WTC11 (cell line): ENCODE data around the gene CSNK2B. TPM values are rescaled to one million over a fixed set of nuclear protein-coding genes. Genes with fewer than 3 reads are reported as not detected.

Source experiments
- ATAC-seq: fragments of 200-7000 bp; cut with Tn5 transposase; 2 replicates; pipeline ENCODE4 v1.10.0; 2021; ENCODE audit warnings: mild to moderate bottlenecking, moderate library complexity
- CTCF ChIA-PET: fragments of 300-600 bp; sonication (Branson Sonifier 250); formaldehyde crosslinking; loops from one replicate; lab custom pipeline; 2021; ENCODE audit warnings: antibody characterized with exemption; lab: Charles Lee
- POLR2A ChIA-PET: fragments of 350-600 bp; sonication (Branson Sonifier 250); formaldehyde crosslinking; loops from one replicate; lab custom pipeline; 2021; ENCODE audit warnings: antibody characterized with exemption; lab: Charles Lee
- DNase-seq: peaks from one replicate; pipeline ENCODE4 v3.0.0; 2021; ENCODE audit warnings: low spot score
- H3K27ac Mint-ChIP-seq: 2 replicates; pipeline ENCODE4 v1.8.0; 2021; ENCODE audit warnings: mixed read lengths
- H3K27me3 Mint-ChIP-seq: 2 replicates; pipeline ENCODE4 v1.8.0; 2021; ENCODE audit warnings: low read depth, mild to moderate bottlenecking, moderate library complexity, mixed read lengths
- H3K36me3 Mint-ChIP-seq: 2 replicates; pipeline ENCODE4 v1.8.0; 2021; ENCODE audit warnings: mixed read lengths
- H3K4me1 Mint-ChIP-seq: 2 replicates; pipeline ENCODE4 v1.8.0; 2022; ENCODE audit warnings: mixed read lengths
- H3K4me3 Mint-ChIP-seq: 2 replicates; pipeline ENCODE4 v1.8.0; 2021; ENCODE audit warnings: mild to moderate bottlenecking, moderate library complexity, mixed read lengths
- H3K9me3 Mint-ChIP-seq: 2 replicates; pipeline ENCODE4 v1.8.0; 2021; ENCODE audit warnings: mixed read lengths
- CBFB ChIP-seq: sonication (generic); formaldehyde crosslinking; IDR thresholded peaks from 2 replicates; pipeline ENCODE4 v1.8.1; 2022; ENCODE audit warnings: mild to moderate bottlenecking, low read depth, missing genetic modification reagents
- E2F1 ChIP-seq: sonication (generic); formaldehyde crosslinking; IDR thresholded peaks from 2 replicates; pipeline ENCODE4 v1.8.0; 2022; ENCODE audit warnings: mild to moderate bottlenecking, missing genetic modification reagents
- GRHL2 ChIP-seq: fragments of 250-450 bp; sonication (Bioruptor Pico); IDR thresholded peaks from 2 replicates; pipeline ENCODE4 v1.8.0; 2022; ENCODE audit warnings: mild to moderate bottlenecking, moderate library complexity; ENCODE audit not compliant: insufficient replicate concordance, severe bottlenecking
- MLX ChIP-seq: sonication (generic); formaldehyde crosslinking; IDR thresholded peaks from 2 replicates; pipeline ENCODE4 v1.8.1; 2023; ENCODE audit warnings: mild to moderate bottlenecking, missing genetic modification reagents, moderate library complexity
- PREB ChIP-seq: sonication (generic); formaldehyde crosslinking; IDR thresholded peaks from 2 replicates; pipeline ENCODE4 v1.8.1; 2022; ENCODE audit warnings: mild to moderate bottlenecking, missing genetic modification reagents, moderate library complexity, borderline replicate concordance
- SP1 ChIP-seq: sonication (generic); formaldehyde crosslinking; conservative IDR thresholded peaks from 2 replicates; pipeline ENCODE4 v1.8.1; 2022; ENCODE audit warnings: missing genetic modification reagents
- TCF7 ChIP-seq: sonication (generic); formaldehyde crosslinking; IDR thresholded peaks from 2 replicates; pipeline ENCODE4 v1.8.0; 2022; ENCODE audit warnings: mild to moderate bottlenecking, low read depth, missing genetic modification reagents, moderate library complexity
- TP53 ChIP-seq: sonication (generic); formaldehyde crosslinking; IDR thresholded peaks from 2 replicates; pipeline ENCODE4 v1.8.1; 2023; ENCODE audit warnings: mild to moderate bottlenecking, missing genetic modification reagents
- ZMAT4 ChIP-seq: fragments of 250-450 bp; sonication (Bioruptor Pico); IDR thresholded peaks from 2 replicates; pipeline ENCODE4 v1.9.0; 2021; ENCODE audit warnings: mild to moderate bottlenecking
- ZNF219 ChIP-seq: sonication (generic); formaldehyde crosslinking; IDR thresholded peaks from 2 replicates; pipeline ENCODE4 v1.8.0; 2023; ENCODE audit warnings: missing genetic modification reagents, mild to moderate bottlenecking, borderline replicate concordance
- ZNF416 ChIP-seq: fragments of 250-450 bp; sonication (Bioruptor Pico); IDR thresholded peaks from 2 replicates; pipeline ENCODE4 v1.9.0; 2021; ENCODE audit warnings: mild to moderate bottlenecking, inconsistent platforms
- total RNA-seq: library from RNA; stranded (reverse); gene quantifications from 3 replicates; pipeline ENCODE4 v1.2.3, GENCODE V29; 2021
- TF ChIP-seq, protein P1 (sequence below): sonication (generic); formaldehyde crosslinking; IDR thresholded peaks from 2 replicates; pipeline ENCODE4 v1.8.1; 2023; ENCODE audit warnings: mild to moderate bottlenecking, missing genetic modification reagents
- TF ChIP-seq, protein P2 (sequence below): fragments of 250-450 bp; sonication (Bioruptor Pico); IDR thresholded peaks from 2 replicates; pipeline ENCODE4 v1.9.0; 2021; ENCODE audit warnings: mild to moderate bottlenecking, borderline replicate concordance
- TF ChIP-seq, protein P3 (sequence below): sonication (generic); formaldehyde crosslinking; IDR thresholded peaks from 2 replicates; pipeline ENCODE4 v1.8.1; 2023; ENCODE audit warnings: mild to moderate bottlenecking, missing genetic modification reagents
- TF ChIP-seq, protein P4 (sequence below): fragments of 250-450 bp; sonication (Bioruptor Pico); IDR thresholded peaks from 2 replicates; pipeline ENCODE4 v1.9.0; 2021; ENCODE audit warnings: moderate library complexity, mild to moderate bottlenecking, inconsistent platforms, borderline replicate concordance
- TF ChIP-seq, protein P5 (sequence below): fragments of 250-450 bp; sonication (Bioruptor Pico); IDR thresholded peaks from 2 replicates; pipeline ENCODE4 v1.8.0; 2021; ENCODE audit warnings: mild to moderate bottlenecking
- TF ChIP-seq, protein P6 (sequence below): fragments of 200-600 bp; IDR thresholded peaks from 2 replicates; pipeline ENCODE4 v1.8.0; 2022; ENCODE audit warnings: antibody characterized with exemption
- TF ChIP-seq, protein P7 (sequence below): sonication (generic); formaldehyde crosslinking; IDR thresholded peaks from 2 replicates; pipeline ENCODE4 v1.8.1; 2023; ENCODE audit warnings: mild to moderate bottlenecking, missing genetic modification reagents, borderline replicate concordance

The CSNK2B gene
- total RNA-seq, 1 experiment from 2014 or later: 183 TPM

DNA sequence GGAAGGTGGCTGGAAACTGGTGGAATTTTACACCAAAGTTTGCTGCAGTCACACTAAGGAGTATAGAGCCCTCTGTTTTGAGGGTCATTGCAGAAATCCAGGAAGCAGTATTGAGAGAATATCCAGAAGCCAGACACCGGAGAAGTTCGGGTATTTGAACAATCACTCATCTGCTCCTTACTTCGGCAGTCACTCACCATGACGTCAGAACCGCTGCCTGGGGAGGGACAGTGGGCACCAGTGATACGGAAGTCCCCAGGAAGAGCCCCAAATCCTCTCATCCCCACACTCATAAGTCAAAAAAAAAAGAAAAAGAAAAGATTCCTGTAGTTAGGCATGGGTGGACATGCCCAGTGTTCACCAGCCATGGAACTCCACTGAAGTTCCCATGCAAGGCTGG is 11.0 kb downstream of the CSNK2B start:
- H3K9me3 Mint-ChIP-seq: no peaks in the 10 kb centered on the region
- ChIA-PET CTCF (no interaction called here), POLR2A (no interaction called here)
- no peak overlapping the region for H3K4me3 Mint-ChIP-seq
- peaks cover 17% of the 10 kb centered on the region for H3K27me3 Mint-ChIP-seq
- ATAC-seq: no peak
- DNase-seq: no peak
- no peak overlapping the region for H3K27ac Mint-ChIP-seq
- peaks cover 10% of the 10 kb centered on the region for H3K4me1 Mint-ChIP-seq
- H3K36me3 Mint-ChIP-seq: peaks cover 14% of the 10 kb centered on the region
- TF ChIP-seq ZNF416 (CRISPR knock-in tag) (no peak), TP53 (CRISPR knock-in tag) (no peak), E2F1 (CRISPR knock-in tag) (no peak), CBFB (CRISPR knock-in tag) (no peak), MLX (CRISPR knock-in tag) (no peak), ZMAT4 (no peak), GRHL2 (CRISPR knock-in tag) (no peak), SP1 (CRISPR knock-in tag) (no peak), PREB (no peak), ZNF219 (CRISPR knock-in tag) (no peak), TCF7 (CRISPR knock-in tag) (no peak)
- TF ChIP-seq, protein P1, sequence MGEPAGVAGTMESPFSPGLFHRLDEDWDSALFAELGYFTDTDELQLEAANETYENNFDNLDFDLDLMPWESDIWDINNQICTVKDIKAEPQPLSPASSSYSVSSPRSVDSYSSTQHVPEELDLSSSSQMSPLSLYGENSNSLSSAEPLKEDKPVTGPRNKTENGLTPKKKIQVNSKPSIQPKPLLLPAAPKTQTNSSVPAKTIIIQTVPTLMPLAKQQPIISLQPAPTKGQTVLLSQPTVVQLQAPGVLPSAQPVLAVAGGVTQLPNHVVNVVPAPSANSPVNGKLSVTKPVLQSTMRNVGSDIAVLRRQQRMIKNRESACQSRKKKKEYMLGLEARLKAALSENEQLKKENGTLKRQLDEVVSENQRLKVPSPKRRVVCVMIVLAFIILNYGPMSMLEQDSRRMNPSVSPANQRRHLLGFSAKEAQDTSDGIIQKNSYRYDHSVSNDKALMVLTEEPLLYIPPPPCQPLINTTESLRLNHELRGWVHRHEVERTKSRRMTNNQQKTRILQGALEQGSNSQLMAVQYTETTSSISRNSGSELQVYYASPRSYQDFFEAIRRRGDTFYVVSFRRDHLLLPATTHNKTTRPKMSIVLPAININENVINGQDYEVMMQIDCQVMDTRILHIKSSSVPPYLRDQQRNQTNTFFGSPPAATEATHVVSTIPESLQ (CRISPR knock-in tag): no peak
- TF ChIP-seq, protein P2, sequence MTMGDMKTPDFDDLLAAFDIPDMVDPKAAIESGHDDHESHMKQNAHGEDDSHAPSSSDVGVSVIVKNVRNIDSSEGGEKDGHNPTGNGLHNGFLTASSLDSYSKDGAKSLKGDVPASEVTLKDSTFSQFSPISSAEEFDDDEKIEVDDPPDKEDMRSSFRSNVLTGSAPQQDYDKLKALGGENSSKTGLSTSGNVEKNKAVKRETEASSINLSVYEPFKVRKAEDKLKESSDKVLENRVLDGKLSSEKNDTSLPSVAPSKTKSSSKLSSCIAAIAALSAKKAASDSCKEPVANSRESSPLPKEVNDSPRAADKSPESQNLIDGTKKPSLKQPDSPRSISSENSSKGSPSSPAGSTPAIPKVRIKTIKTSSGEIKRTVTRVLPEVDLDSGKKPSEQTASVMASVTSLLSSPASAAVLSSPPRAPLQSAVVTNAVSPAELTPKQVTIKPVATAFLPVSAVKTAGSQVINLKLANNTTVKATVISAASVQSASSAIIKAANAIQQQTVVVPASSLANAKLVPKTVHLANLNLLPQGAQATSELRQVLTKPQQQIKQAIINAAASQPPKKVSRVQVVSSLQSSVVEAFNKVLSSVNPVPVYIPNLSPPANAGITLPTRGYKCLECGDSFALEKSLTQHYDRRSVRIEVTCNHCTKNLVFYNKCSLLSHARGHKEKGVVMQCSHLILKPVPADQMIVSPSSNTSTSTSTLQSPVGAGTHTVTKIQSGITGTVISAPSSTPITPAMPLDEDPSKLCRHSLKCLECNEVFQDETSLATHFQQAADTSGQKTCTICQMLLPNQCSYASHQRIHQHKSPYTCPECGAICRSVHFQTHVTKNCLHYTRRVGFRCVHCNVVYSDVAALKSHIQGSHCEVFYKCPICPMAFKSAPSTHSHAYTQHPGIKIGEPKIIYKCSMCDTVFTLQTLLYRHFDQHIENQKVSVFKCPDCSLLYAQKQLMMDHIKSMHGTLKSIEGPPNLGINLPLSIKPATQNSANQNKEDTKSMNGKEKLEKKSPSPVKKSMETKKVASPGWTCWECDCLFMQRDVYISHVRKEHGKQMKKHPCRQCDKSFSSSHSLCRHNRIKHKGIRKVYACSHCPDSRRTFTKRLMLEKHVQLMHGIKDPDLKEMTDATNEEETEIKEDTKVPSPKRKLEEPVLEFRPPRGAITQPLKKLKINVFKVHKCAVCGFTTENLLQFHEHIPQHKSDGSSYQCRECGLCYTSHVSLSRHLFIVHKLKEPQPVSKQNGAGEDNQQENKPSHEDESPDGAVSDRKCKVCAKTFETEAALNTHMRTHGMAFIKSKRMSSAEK (CRISPR knock-in tag): no peak
- TF ChIP-seq, protein P3, sequence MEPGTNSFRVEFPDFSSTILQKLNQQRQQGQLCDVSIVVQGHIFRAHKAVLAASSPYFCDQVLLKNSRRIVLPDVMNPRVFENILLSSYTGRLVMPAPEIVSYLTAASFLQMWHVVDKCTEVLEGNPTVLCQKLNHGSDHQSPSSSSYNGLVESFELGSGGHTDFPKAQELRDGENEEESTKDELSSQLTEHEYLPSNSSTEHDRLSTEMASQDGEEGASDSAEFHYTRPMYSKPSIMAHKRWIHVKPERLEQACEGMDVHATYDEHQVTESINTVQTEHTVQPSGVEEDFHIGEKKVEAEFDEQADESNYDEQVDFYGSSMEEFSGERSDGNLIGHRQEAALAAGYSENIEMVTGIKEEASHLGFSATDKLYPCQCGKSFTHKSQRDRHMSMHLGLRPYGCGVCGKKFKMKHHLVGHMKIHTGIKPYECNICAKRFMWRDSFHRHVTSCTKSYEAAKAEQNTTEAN (CRISPR knock-in tag): no peak
- TF ChIP-seq, protein P4, sequence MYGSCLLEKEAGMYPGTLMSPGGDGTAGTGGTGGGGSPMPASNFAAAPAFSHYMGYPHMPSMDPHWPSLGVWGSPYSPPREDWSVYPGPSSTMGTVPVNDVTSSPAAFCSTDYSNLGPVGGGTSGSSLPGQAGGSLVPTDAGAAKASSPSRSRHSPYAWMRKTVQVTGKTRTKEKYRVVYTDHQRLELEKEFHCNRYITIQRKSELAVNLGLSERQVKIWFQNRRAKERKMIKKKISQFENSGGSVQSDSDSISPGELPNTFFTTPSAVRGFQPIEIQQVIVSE (CRISPR knock-in tag): no peak
- TF ChIP-seq, protein P5, sequence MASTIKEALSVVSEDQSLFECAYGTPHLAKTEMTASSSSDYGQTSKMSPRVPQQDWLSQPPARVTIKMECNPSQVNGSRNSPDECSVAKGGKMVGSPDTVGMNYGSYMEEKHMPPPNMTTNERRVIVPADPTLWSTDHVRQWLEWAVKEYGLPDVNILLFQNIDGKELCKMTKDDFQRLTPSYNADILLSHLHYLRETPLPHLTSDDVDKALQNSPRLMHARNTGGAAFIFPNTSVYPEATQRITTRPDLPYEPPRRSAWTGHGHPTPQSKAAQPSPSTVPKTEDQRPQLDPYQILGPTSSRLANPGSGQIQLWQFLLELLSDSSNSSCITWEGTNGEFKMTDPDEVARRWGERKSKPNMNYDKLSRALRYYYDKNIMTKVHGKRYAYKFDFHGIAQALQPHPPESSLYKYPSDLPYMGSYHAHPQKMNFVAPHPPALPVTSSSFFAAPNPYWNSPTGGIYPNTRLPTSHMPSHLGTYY (CRISPR knock-in tag): no peak
- TF ChIP-seq, protein P6, sequence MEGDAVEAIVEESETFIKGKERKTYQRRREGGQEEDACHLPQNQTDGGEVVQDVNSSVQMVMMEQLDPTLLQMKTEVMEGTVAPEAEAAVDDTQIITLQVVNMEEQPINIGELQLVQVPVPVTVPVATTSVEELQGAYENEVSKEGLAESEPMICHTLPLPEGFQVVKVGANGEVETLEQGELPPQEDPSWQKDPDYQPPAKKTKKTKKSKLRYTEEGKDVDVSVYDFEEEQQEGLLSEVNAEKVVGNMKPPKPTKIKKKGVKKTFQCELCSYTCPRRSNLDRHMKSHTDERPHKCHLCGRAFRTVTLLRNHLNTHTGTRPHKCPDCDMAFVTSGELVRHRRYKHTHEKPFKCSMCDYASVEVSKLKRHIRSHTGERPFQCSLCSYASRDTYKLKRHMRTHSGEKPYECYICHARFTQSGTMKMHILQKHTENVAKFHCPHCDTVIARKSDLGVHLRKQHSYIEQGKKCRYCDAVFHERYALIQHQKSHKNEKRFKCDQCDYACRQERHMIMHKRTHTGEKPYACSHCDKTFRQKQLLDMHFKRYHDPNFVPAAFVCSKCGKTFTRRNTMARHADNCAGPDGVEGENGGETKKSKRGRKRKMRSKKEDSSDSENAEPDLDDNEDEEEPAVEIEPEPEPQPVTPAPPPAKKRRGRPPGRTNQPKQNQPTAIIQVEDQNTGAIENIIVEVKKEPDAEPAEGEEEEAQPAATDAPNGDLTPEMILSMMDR: no peak
- TF ChIP-seq, protein P7, sequence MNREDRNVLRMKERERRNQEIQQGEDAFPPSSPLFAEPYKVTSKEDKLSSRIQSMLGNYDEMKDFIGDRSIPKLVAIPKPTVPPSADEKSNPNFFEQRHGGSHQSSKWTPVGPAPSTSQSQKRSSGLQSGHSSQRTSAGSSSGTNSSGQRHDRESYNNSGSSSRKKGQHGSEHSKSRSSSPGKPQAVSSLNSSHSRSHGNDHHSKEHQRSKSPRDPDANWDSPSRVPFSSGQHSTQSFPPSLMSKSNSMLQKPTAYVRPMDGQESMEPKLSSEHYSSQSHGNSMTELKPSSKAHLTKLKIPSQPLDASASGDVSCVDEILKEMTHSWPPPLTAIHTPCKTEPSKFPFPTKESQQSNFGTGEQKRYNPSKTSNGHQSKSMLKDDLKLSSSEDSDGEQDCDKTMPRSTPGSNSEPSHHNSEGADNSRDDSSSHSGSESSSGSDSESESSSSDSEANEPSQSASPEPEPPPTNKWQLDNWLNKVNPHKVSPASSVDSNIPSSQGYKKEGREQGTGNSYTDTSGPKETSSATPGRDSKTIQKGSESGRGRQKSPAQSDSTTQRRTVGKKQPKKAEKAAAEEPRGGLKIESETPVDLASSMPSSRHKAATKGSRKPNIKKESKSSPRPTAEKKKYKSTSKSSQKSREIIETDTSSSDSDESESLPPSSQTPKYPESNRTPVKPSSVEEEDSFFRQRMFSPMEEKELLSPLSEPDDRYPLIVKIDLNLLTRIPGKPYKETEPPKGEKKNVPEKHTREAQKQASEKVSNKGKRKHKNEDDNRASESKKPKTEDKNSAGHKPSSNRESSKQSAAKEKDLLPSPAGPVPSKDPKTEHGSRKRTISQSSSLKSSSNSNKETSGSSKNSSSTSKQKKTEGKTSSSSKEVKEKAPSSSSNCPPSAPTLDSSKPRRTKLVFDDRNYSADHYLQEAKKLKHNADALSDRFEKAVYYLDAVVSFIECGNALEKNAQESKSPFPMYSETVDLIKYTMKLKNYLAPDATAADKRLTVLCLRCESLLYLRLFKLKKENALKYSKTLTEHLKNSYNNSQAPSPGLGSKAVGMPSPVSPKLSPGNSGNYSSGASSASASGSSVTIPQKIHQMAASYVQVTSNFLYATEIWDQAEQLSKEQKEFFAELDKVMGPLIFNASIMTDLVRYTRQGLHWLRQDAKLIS (CRISPR knock-in tag): no peak
